Skeletal muscle satellite cell (primary cell): ENCODE results near the gene ECHDC1. TPM values are rescaled to one million over a fixed set of nuclear protein-coding genes. Genes with fewer than 3 reads are reported as not detected.

ENCODE experiments used
- H3K27me3 ChIP-seq: 2 replicates; pipeline ENCODE4 v1.7.0; 2013; ENCODE audit warnings: low read length; ENCODE audit not compliant: control insufficient read depth, insufficient read depth
- H3K36me3 ChIP-seq: 2 replicates; pipeline ENCODE4 v1.7.0; 2013; ENCODE audit warnings: mild to moderate bottlenecking, control low read depth, low read length; ENCODE audit not compliant: insufficient read depth
- H3K4me1 ChIP-seq: 2 replicates; pipeline ENCODE4 v1.7.0; 2013; ENCODE audit warnings: low read length; ENCODE audit not compliant: control insufficient read depth, insufficient read depth
- H3K4me2 ChIP-seq: 2 replicates; pipeline ENCODE4 v1.7.0; 2013; ENCODE audit warnings: mild to moderate bottlenecking, low read length
- H3K4me3 ChIP-seq: 2 replicates; pipeline ENCODE4 v1.7.0; 2013; ENCODE audit warnings: low read length
- H3K9ac ChIP-seq: 2 replicates; pipeline ENCODE4 v1.7.0; 2013; ENCODE audit warnings: mild to moderate bottlenecking, low read depth, low read length, moderate library complexity
- H3K9me3 ChIP-seq: replicated peaks from 2 replicates; pipeline ENCODE4 v1.7.0; 2013; ENCODE audit warnings: mild to moderate bottlenecking, control low read depth, low read length
- small RNA-seq: library from RNA; depleted of rRNA; stranded (forward); fragments of <200 nt; gene quantifications from one replicate; pipeline ENCODE3, GENCODE V24; 2012

ECHDC1 gene

DNA sequence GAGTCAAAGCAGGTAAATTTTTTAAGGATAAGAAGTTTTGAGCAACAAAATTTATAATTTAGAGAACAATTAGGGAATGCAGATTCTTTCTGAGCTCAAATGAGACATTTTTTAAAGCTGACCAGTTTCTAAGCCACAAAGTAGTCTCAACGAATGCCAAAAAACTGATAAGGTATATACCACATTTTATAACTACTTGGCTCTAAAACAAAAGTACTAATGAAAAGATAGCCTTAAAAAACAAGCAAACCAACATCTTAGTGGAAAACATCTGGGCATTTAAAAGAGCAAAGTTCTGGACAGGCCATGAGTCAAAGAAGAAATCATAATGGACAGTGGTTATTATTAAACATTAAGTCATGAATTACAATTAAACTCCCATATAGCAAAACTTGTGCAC is 99.9 kb downstream of the ECHDC1 start:
- Histone ChIP-seq H3K9me3 (no peaks in the 10 kb centered on the region), H3K36me3 (no peaks in the 10 kb centered on the region), H3K27me3 (no peaks in the 10 kb centered on the region), H3K4me1 (no peaks in the 10 kb centered on the region), H3K9ac (no peak overlapping the region), H3K4me2 (no peak overlapping the region), H3K4me3 (no peak overlapping the region)

Small RNA genes lying within 50 kb of the gene (small RNA-seq; reads per million reads assigned to genes)
- not detected for gene RNA5SP217
